GM18517 (cell line): Measurements from ENCODE around the gene TSPAN10.
A peak's percentile ranks its signal among the peaks of the same experiment; 100 is the strongest.
"Not testable (repeated sequence)": the region's sequence is repeated elsewhere in the genome, so short reads cannot be mapped to it uniquely, and the experiment has no call there.

ENCODE experiments used
- ATAC-seq: cut with Tn5 transposase; IDR thresholded peaks from one replicate; pipeline ENCODE4 v1.9.1; 2021; ENCODE audit warnings: mild to moderate bottlenecking, moderate library complexity; ENCODE audit not compliant: unreplicated experiment

The TSPAN10 gene

DNA sequence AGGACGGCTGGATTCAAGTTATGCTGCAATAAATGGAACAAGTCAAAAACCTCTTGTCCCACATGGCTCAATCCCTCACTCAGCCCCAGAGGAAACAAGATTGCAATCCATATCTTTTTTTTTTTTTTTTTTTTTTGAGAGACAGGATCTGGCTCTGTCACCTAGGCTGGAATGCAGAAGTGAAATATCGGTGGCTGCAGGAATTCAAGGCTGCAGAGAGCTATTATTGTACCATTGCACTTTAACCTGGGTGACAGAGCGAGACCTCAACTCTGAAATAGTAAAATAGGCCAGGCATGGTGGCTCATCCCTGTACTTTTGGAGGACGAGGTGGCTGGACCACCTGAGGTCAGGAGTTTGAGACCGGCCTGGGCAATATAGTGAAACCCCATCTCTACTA lies 22.0 kb downstream of the TSPAN10 start:
- no peak for ATAC-seq

DNA sequence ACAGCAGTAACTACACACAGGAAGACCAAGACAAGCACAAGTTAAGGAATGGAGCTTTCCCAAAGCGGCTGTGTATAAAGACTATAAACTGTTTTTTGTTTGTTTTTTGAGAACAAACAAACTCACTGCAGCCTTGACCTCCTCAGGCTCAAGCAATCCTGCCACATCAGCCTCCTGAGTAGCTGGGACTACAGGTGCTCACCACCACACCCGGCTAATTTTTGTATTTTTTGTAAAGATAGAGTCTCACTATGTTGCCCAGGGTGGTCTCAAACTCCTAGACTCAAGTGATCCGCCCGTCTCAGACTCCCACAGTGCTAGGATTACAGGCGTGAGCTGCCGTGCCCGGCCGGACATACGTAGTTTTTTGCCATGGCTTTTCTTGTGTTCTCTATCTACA lies 23.4 kb downstream of the TSPAN10 start:
- no peak for ATAC-seq

GRCh38 chr17:81662002-81662401 lies 25.0 kb downstream of the TSPAN10 start:
- ATAC-seq: no peak

DNA sequence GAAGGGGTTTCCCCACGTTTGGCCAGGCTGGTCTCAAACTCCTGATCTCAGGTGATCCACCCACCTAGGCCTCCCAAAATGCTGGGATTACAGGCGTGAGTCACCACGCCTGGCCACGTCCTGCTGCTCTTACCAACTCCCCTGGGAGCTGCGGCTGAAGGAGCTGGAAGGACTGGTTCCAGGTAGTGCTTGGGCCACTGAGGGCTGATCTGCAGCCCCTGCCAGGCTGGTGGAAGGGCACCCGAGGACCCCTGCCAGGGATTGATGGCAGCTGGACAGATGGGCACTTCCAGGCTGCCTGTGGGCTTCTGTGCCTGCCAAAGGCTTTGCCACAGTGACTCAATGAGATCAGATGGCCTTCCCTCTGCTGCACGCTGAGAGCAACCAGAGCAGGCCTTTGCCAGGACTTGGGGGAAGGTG lies 27.1 kb downstream of the TSPAN10 start:
- no peak for ATAC-seq

- ATAC-seq: no peak
Measured at GRCh38 chr17:81665205-81666091, 28.5 kb downstream of the TSPAN10 start.

DNA sequence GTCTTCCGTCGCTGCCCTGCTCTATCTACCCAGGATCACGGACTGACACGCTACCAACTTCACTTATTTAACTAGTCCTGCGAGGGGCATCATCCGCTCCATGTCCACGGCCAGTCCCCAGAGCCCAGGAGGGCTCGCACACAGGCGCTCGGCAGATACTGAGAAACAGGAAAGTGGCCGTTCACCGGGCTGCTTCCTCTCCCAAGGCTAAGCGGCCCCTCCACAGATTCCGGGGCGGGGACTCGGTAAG lies 29.0 kb downstream of the TSPAN10 start:
- ATAC-seq: peak; percentile 9

- ATAC-seq: peak; percentile 84
Measured at GRCh38 chr17:81666342-81667191, 29.6 kb downstream of the TSPAN10 start, which contains the start of the genes CCDC137 and OXLD1. Gene CCDC137, plus strand, starts transcription at chr17:81666737. Its CDS starts 30 bp downstream, at chr17:81666767. Gene OXLD1, minus strand, starts transcription at chr17:81666605. Its CDS starts 28 bp downstream, at chr17:81666577.

DNA sequence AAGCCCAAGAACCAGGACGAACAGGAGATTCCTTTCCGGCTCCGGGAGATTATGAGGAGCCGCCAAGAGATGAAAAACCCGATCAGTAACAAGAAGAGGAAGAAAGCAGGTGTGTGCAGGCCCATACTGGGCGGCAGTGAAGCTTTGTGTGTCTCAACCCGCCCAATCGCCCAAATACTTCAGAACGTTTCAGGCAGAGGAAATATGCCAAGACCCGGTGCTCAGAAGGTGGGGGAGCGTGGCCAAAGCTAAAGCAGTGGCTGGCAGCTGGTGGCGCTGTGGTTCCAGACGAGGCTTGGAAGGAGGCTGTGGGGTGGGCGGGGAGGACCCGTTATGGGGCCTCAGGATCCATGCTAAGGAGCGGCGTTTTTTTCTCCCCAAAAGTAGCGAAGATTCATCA lies 30.8 kb downstream of the TSPAN10 start:
- no peak for ATAC-seq

- ATAC-seq: no peak
Measured at GRCh38 chr17:81672504-81672903, 35.5 kb downstream of the TSPAN10 start.

- ATAC-seq: no peak
Measured at GRCh38 chr17:81672954-81673353, 36.0 kb downstream of the TSPAN10 start.

DNA sequence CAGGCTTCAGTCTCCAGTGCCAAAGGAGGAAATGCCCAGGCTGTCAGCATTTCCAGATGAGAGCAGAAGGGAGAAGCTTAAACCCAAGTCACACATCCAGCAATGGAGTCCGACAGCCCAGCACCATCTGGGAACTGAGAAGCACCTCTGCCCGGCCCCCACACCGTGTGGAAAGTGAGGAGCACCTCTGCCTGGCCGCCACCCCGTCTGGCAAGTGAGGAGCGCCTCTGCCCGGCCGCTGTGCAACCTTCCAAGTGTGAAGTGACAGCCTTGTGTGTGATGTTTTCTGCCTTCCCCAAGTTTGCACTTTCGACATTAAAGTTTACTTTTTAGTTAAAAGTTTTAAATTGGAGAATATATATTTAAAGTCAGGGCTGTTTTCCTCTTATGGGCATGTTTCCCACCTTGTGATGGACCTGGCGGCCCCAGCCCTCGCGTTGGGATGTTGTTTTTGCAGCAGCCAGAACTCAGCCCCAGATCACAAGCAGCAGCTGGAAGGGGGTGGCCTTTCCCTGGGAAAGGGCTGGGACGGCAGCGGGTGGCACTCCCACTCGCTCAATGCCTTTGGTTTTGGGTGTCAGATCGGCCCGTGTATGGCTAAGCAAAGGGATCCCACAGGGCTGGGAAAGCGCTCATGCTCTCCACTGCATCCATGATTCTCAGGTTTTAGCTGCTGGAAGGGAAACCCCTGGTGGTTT lies 36.7 kb downstream of the TSPAN10 start:
- ATAC-seq: no peak

GRCh38 chr17:81675515-81676221 lies 38.7 kb downstream of the TSPAN10 start:
- not testable (repeated sequence) for ATAC-seq

GRCh38 chr17:81676906-81677305 lies 39.9 kb downstream of the TSPAN10 start:
- ATAC-seq: no peak

- ATAC-seq: no peak
Measured at GRCh38 chr17:81680150-81680549, 43.2 kb downstream of the TSPAN10 start.

- no peak for ATAC-seq
Measured at GRCh38 chr17:81681672-81682071, 44.7 kb downstream of the TSPAN10 start.

DNA sequence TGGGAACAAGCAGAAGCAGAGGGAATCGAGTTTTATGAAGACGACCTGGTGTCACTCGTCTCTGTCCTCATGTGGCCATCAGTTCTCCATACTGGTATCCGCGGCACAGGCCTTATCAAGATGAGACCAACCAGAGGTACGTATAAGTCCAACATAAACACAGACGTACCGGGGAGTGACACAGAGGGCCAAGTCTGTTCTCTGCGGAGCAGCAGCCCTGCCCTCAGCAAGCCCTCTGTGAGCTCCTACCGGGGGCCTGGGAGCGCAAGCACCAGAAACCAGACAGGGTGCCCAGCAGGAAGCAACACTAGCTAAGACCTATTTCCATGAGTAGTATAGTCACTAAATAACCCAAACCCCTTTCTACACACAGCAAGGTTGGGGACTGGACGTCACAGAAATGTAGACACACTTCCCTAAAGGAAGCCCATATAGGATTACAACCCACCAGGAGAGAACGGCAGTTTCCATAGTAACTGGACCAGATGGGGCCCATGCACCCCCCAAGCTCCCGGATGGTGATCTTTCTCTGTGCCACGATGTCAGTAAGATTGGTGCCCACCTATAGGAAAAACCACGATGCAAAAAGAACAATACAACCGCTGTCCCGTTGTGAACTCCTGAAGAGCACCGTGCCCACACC lies 45.7 kb downstream of the TSPAN10 start:
- no peak for ATAC-seq

DNA sequence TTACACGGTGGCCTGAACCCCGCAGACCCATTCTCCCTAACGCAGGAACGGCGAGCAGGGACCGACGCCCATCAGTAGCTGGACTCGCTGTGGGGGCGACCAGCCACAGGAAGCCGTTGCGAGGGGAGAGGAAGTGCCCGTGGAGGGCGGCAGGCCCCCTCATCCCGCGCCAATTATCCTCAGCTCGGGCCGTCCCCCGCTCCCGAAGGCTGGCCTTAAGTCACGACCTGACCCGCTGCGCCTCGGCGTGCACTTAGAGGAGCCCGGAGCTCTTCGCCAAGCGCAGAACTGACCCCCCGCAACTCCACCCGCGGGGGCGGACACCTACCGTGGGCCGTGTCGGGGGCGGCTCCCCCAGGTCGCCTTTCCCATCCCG lies 46.2 kb downstream of the TSPAN10 start:
- no peak for ATAC-seq

DNA sequence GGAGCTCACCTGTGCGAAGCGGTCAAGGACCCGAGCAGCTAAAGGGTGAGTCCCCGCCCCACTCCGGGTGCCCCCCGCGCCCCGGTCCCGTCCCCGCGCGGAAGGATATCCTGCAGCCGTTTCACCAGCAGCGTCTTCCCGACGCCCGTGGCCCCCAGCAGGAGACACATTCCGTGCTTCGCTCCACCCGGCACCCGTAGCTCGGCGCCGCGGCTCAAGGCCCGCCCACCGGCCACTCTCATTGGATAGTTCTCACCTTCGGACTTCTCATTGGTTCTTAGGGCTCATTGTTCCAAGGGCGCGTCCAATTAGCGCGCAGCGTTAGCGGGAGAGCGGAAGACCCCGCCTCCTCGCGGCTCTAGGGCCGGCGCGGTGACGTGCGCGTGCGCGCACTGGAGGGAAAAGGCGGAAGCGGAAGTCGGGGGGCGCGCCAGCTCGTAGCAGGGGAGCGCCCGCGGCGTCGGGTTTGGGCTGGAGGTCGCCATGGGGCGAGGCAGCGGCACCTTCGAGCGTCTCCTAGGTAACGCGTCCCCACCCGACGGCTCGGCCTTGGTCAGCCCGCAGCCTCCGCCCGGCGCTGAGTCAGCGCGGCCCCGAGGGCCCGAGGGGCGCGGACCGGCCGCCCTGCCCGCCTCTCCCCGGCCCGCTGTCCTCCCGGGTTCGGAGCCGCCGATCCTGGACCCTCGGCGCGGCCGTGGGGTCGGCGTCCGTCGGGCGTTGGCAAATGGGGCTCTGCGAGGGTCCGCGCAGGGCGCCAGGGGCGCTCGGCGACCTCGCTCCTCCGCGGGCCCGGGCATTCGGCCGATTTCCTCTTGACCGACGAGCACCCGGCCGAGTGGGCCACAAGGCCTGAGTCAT lies 46.8 kb downstream of the TSPAN10 start, which contains the start of the genes ARL16 and HGS:
Gene ARL16, minus strand, starts transcription at position 214 of the 858 bp plus-strand sequence. Its CDS starts 44 bp downstream, at position 170.
Gene HGS, plus strand, starts transcription at position 428 of the 858 bp plus-strand sequence. Its CDS starts 56 bp downstream, at position 484.
- ATAC-seq: peak; percentile 94

DNA sequence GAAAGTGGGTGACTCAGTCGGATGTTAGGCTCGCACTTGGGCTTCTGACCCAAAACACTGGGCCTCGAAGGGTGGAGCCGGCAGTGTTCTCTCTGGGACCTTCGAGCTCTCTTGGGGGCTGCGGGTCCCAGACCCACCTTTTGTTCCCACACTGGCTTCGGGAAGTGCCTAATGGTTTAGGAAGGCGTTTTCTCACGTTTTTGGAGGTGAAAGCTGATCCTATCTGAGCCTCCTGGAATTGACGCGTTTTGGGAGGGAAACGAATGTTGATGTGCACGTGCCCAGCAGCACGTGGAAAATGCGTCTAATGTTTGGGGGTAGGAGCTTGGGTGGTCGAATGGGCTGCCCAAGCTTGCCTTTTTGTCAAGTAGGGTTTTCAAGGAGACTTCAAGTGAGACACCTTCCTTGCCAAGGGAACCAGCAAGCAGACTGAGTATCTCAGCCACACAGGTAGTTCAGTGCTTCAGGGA lies 47.5 kb downstream of the TSPAN10 start:
- no peak for ATAC-seq
